NOMO-1 treated with DMSO at 0.1 percent for 48 hours (cell line): Measurements from ENCODE around the gene CLCN1.
A peak's percentile ranks its signal among the peaks of the same experiment; 100 is the strongest.

Experiments
- DNase-seq: peaks from one replicate; lab custom pipeline; 2025; ENCODE audit not compliant: unreplicated experiment; lab: John Stamatoyannopoulos, UW

The CLCN1 gene

GRCh38 chr7:143362131-143363015 is 46.5 kb downstream of the CLCN1 start, which contains the start of gene FAM131B:
TSS of gene FAM131B (minus strand) at chr7:143362713. CDS start at chr7:143362603, 110 bp downstream.
- DNase-seq = no peak

- DNase-seq = no peak
Observed at GRCh38 chr7:143363016-143363937, 47.4 kb downstream of the CLCN1 start.

- DNase-seq = no peak
Observed at GRCh38 chr7:143367972-143368371, 52.1 kb downstream of the CLCN1 start.

- no peak for DNase-seq
Observed at GRCh38 chr7:143368387-143368786, 52.5 kb downstream of the CLCN1 start.

GRCh38 chr7:143369678-143370651 is 54.1 kb downstream of the CLCN1 start:
- DNase-seq = no peak

- peak; percentile 10 for DNase-seq
Observed at GRCh38 chr7:143372070-143372469, 56.2 kb downstream of the CLCN1 start.

- no peak for DNase-seq
Observed at GRCh38 chr7:143373255-143373794, 57.4 kb downstream of the CLCN1 start.

GRCh38 chr7:143374561-143374960 is 58.6 kb downstream of the CLCN1 start:
- DNase-seq = peak; percentile 38

GRCh38 chr7:143375298-143376034 is 59.6 kb downstream of the CLCN1 start:
- peak; percentile 74 for DNase-seq

- no peak for DNase-seq
Observed at GRCh38 chr7:143376396-143376795, 60.5 kb downstream of the CLCN1 start.

- no peak for DNase-seq
Observed at GRCh38 chr7:143379611-143380259, 63.8 kb downstream of the CLCN1 start.

- peak; percentile 81 for DNase-seq
Observed at GRCh38 chr7:143380260-143380645, 64.3 kb downstream of the CLCN1 start.

GRCh38 chr7:143380646-143381426 is 64.9 kb downstream of the CLCN1 start, which contains the start of gene ZYX:
TSS of gene ZYX (plus strand) at chr7:143381345. CDS start at chr7:143381572, 227 bp downstream.
- peak; percentile 74 for DNase-seq

GRCh38 chr7:143381427-143382125 is 65.7 kb downstream of the CLCN1 start:
- no peak for DNase-seq

- no peak for DNase-seq
Observed at GRCh38 chr7:143382126-143382790, 66.3 kb downstream of the CLCN1 start.

GRCh38 chr7:143382791-143383641 is 67.1 kb downstream of the CLCN1 start:
- DNase-seq = no peak
